ENCODE measurements around the gene COL20A1. TPM values are rescaled to one million over a fixed set of nuclear protein-coding genes. Genes with fewer than 3 reads are reported as not detected.

Gene COL20A1
- total and polyA plus RNA-seq, 2 of the 13 experiments (the other 11 are each of a cell fraction or from before 2014, with no cell fraction given): not detected

DNA sequence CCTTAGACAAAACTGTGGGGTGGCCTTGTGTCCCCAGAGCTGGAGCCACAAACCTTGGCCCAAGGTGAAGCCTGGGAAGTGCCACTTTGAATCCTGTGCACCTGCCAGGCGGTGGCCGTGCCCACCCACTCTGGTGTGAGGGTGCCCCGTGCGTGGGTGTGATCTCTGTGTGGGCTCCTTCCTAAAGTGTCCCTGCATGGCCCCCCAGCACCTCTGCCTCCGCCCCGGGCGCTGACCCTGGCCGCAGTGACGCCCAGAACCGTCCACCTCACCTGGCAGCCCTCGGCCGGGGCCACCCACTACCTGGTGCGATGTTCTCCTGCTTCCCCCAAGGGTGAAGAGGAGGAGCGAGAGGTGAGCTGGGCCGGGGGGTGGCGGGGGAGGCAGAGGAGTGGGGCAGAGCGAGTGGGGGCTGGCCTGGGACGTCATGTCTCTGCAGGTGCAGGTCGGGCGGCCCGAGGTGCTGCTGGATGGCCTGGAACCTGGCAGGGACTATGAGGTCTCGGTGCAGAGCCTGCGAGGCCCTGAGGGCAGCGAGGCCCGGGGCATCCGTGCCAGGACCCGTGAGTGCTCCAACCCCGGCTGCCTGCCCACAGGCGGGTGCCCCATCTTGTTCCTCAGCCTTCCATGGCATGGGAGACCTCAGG is 18.3 kb downstream of the COL20A1 start:
- Histone ChIP-seq H3K4me2 (ENCODE audit: low read depth, low read length) (no peak overlapping the region), H2AFZ (ENCODE audit: low read length) (no peak overlapping the region), H3K79me2 (ENCODE audit: insufficient read depth, low read length) (no peaks in the 10 kb centered on the region), H3K27me3 (ENCODE audit: control insufficient read depth in 1 of 2, insufficient read depth in 2 of 2, low read length in 2 of 2) (peaks cover 25 to 74% of the 10 kb centered on the region in 2 experiments), H4K20me1 (ENCODE audit: insufficient read depth, low read length) (peaks cover 14% of the 10 kb centered on the region; the same call in 1 of the 2 replicates), H3K4me1 (ENCODE audit: insufficient read depth, low read length) (no peaks in the 10 kb centered on the region), H3K4me3 (replicated peaks in 1 of 3; ENCODE audit: insufficient read depth in 1 of 3, low read depth in 2 of 3, low read length in 3 of 3) (no peak overlapping the region), H3K9me3 (ENCODE audit: low read length) (no peaks in the 10 kb centered on the region), H3K36me3 (replicated peaks in 1 of 2; ENCODE audit: control insufficient read depth in 1 of 2, insufficient read depth in 2 of 2, low read length in 2 of 2) (no peaks in the 10 kb centered on the region), H3K9ac (ENCODE audit: insufficient read depth, low read depth, low read length) (no peak overlapping the region), H3K27ac (ENCODE audit: extremely low read length, insufficient read depth, low read length) (no peak overlapping the region)
- 18% methylated on average over 26 of the region's 29 CpGs for whole genome bisulfite sequencing (ENCODE audit: low lambda C conversion rate)
- BruUV-seq (replicated peaks): no TSS peak
- ChIA-PET CTCF (ENCODE audit: low intra/inter-chr PET ratio, low total read pairs) (interaction anchor here (2.5 to 3.4 kb wide), 2 partner anchors 67 to 71 kb away, joined by 18 to 69 read pairs; no protein-coding TSS in a partner anchor), POLR2A (no interaction called here)
- DNase-seq (ENCODE audit: low spot score) (no peak), FAIRE-seq (no peak), ATAC-seq (no peak)
- in situ Hi-C loops (cut with HindIII; ENCODE audit: extremely low pct_ligation_motif_present, low pct_unique_long_range_greater_than_20kb): no loop called here
- intact Hi-C loops (cut with micrococcal nuclease; ENCODE audit: unreplicated experiment): no loop called here
- TF ChIP-seq AKAP8 (CRISPR knock-in tag; IDR thresholded peaks at IDR 0.05): no peak
- no peak for TF ChIP-seq PAX8 (CRISPR knock-in tag; IDR thresholded peaks at IDR 0.05; ENCODE audit: borderline replicate concordance)
- no peak for TF ChIP-seq MEIS2 (CRISPR knock-in tag; IDR thresholded peaks at IDR 0.05)
- TF ChIP-seq, protein P1, sequence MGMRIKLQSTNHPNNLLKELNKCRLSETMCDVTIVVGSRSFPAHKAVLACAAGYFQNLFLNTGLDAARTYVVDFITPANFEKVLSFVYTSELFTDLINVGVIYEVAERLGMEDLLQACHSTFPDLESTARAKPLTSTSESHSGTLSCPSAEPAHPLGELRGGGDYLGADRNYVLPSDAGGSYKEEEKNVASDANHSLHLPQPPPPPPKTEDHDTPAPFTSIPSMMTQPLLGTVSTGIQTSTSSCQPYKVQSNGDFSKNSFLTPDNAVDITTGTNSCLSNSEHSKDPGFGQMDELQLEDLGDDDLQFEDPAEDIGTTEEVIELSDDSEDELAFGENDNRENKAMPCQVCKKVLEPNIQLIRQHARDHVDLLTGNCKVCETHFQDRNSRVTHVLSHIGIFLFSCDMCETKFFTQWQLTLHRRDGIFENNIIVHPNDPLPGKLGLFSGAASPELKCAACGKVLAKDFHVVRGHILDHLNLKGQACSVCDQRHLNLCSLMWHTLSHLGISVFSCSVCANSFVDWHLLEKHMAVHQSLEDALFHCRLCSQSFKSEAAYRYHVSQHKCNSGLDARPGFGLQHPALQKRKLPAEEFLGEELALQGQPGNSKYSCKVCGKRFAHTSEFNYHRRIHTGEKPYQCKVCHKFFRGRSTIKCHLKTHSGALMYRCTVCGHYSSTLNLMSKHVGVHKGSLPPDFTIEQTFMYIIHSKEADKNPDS (CRISPR knock-in tag; IDR thresholded peaks at IDR 0.05): no peak
- no peak for TF ChIP-seq ZNF773 (CRISPR knock-in tag; IDR thresholded peaks at IDR 0.05; ENCODE audit: borderline replicate concordance)
- no peak for TF ChIP-seq SAP130 (CRISPR knock-in tag; IDR thresholded peaks at IDR 0.05; ENCODE audit: low read depth)
- TF ChIP-seq, protein P2, sequence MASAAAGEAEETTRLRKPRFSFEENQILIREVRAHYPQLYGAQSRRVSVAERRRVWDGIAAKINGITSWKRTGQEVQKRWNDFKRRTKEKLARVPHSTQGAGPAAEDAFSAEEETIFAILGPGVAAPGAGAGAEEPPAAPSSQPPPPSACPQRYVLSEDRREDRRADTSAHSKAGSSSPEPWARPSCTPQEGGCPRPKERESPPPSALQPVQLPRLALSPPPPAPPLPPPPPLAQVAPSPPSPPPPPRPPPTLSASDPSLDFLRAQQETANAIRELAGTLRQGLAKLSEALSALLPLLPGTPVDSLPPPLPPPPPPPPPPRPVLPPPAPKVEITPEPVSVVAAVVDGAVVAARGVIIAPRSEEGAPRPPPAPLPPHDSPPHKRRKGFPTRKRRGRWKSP (CRISPR knock-in tag; IDR thresholded peaks at IDR 0.05): no peak
- TF ChIP-seq ZNF841 (CRISPR knock-in tag; IDR thresholded peaks at IDR 0.05; ENCODE audit: borderline replicate concordance): no peak
- no peak for TF ChIP-seq GATAD2A (CRISPR knock-in tag; IDR thresholded peaks at IDR 0.05)
- TF ChIP-seq, protein P3, sequence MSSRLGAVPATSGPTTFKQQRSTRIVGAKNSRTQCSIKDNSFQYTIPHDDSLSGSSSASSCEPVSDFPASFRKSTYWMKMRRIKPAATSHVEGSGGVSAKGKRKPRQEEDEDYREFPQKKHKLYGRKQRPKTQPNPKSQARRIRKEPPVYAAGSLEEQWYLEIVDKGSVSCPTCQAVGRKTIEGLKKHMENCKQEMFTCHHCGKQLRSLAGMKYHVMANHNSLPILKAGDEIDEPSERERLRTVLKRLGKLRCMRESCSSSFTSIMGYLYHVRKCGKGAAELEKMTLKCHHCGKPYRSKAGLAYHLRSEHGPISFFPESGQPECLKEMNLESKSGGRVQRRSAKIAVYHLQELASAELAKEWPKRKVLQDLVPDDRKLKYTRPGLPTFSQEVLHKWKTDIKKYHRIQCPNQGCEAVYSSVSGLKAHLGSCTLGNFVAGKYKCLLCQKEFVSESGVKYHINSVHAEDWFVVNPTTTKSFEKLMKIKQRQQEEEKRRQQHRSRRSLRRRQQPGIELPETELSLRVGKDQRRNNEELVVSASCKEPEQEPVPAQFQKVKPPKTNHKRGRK (CRISPR knock-in tag; IDR thresholded peaks at IDR 0.05): no peak
- TF ChIP-seq ZNF780A (CRISPR knock-in tag; IDR thresholded peaks at IDR 0.05): no peak
- no peak for TF ChIP-seq ZNF343 (CRISPR knock-in tag; IDR thresholded peaks at IDR 0.05)
- TF ChIP-seq FOXK2 (IDR thresholded peaks at IDR 0.05): no peak
- no peak for TF ChIP-seq ZNF776 (CRISPR knock-in tag; IDR thresholded peaks at IDR 0.05)
- no peak for TF ChIP-seq PHF8 (CRISPR knock-in tag; IDR thresholded peaks at IDR 0.05)
- no peak for TF ChIP-seq ZFYVE20 (CRISPR knock-in tag; IDR thresholded peaks at IDR 0.05; ENCODE audit: borderline replicate concordance, low read depth)
- TF ChIP-seq NBN (conservative IDR thresholded peaks at IDR 0.05): no peak
- no peak for TF ChIP-seq ZNF570 (CRISPR knock-in tag; IDR thresholded peaks at IDR 0.05; ENCODE audit: borderline replicate concordance)
- no peak for TF ChIP-seq ZBTB21 (CRISPR knock-in tag; IDR thresholded peaks at IDR 0.05)
